SU-DHL-6 (cell line): ENCODE data around the gene SLC37A2.

Source experiments
- H2AFZ ChIP-seq: fragments of 200-600 bp; sonication (generic); 2 replicates; pipeline ENCODE4 v1.6.1; 2014; ENCODE audit warnings: low read depth, mild to moderate bottlenecking, moderate library complexity, mixed read lengths, antibody characterized with exemption, low read length; ENCODE audit not compliant: severe bottlenecking
- H3F3A ChIP-seq: fragments of 200-600 bp; shearing (Covaris generic); 2 replicates; pipeline ENCODE4 v1.6.0; 2016; ENCODE audit warnings: antibody characterized with exemption, mild to moderate bottlenecking; ENCODE audit not compliant: insufficient read depth
- H3K27ac ChIP-seq: fragments of 200-600 bp; sonication (generic); 2 replicates; pipeline ENCODE4 v1.5.1; 2016; ENCODE audit warnings: low read depth, mild to moderate bottlenecking, low read length, moderate library complexity, mixed read lengths
- H3K27me3 ChIP-seq: fragments of 200-600 bp; sonication (generic), shearing (Covaris generic); 2 replicates; pipeline ENCODE4 v1.6.0; 2014; ENCODE audit warnings: mild to moderate bottlenecking, low read length
- H3K36me3 ChIP-seq: fragments of 200-600 bp; sonication (generic); 2 replicates; pipeline ENCODE4 v1.6.1; 2014; ENCODE audit warnings: mild to moderate bottlenecking, low read length, mixed read lengths
- H3K4me2 ChIP-seq: fragments of 300-600, 200-600 bp; shearing (Covaris generic), sonication (generic); 2 replicates; pipeline ENCODE4 v1.6.0; 2014; ENCODE audit warnings: low read length, low read depth, mild to moderate bottlenecking; ENCODE audit not compliant: poor library complexity, severe bottlenecking
- H3K4me3 ChIP-seq: fragments of 200-600 bp; sonication (generic); 2 replicates; pipeline ENCODE4 v1.5.1; 2014; ENCODE audit warnings: antibody characterized with exemption, low read length, mild to moderate bottlenecking, mixed read lengths; ENCODE audit not compliant: insufficient read depth, poor library complexity, severe bottlenecking
- H3K79me2 ChIP-seq: fragments of 200-600 bp; sonication (generic); 2 replicates; pipeline ENCODE4 v1.6.1; 2014; ENCODE audit warnings: mild to moderate bottlenecking, low read length, moderate library complexity; ENCODE audit not compliant: insufficient read depth
- H3K9ac ChIP-seq: fragments of 200-600 bp; sonication (generic); 2 replicates; pipeline ENCODE4 v1.7.0; 2014; ENCODE audit warnings: mild to moderate bottlenecking, low read length
- H3K9me2 ChIP-seq: fragments of 200-600 bp; sonication (generic); replicated peaks from 2 replicates; pipeline ENCODE4 v1.6.1; 2014; ENCODE audit warnings: low read length; ENCODE audit not compliant: insufficient read depth
- H3K9me3 ChIP-seq: fragments of 200-600 bp; sonication (generic); 2 replicates; pipeline ENCODE4 v1.6.1; 2014; ENCODE audit warnings: low read length, mixed read lengths; ENCODE audit not compliant: insufficient read depth
- H4K20me1 ChIP-seq: fragments of 200-600 bp; sonication (generic); 2 replicates; pipeline ENCODE4 v1.6.1; 2014; ENCODE audit warnings: low read depth, mild to moderate bottlenecking, antibody characterized with exemption, low read length, moderate library complexity, mixed read lengths
- EZH2phosphoT487 ChIP-seq: fragments of 200-600 bp; sonication (generic), shearing (Covaris generic); conservative IDR thresholded peaks from 2 replicates; pipeline ENCODE4 v1.6.1; 2018; ENCODE audit warnings: mild to moderate bottlenecking, antibody characterized with exemption, low read length, moderate library complexity, mixed read lengths
- TF ChIP-seq, protein P1 (sequence below): fragments of 200-600 bp; sonication (generic); IDR thresholded peaks from one replicate; pipeline ENCODE4 v1.5.1; 2017; ENCODE audit warnings: antibody characterized with exemption, mild to moderate bottlenecking, low read length, moderate library complexity; ENCODE audit not compliant: insufficient read depth, poor library complexity, severe bottlenecking

SLC37A2 gene

DNA sequence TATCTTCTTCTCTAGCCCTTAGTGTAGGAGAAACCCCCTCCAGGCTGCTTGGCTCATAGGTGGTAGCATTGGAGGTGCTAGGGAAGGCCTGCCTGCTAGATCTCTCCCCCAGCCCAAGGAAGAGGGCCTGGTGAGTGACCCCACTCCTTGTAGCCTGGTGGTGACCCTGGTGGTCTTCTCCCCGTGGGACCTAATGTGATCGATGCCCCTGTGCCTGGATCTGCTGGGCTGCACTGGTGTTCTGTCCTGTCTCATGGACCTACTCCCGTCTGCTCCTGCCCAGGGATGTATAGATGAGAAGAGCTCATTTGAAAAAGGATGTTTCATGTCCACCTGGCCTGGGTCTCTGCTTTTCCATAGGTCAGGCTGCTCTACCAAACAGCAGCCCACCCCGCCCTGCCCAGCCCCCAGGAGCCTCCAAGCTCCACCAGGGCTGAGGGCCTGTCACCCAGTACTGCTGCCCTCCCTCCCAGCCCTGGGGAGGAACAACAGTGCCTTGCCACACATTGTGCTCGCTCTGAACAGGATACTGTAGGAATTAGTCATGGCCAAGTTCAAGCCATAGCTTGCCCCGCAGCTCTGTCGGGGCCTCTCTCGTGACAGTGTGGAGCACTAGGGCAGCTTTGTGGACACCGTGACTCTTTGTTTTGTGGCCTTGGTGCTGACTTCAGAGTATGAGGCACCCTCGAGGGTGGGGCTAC is 19.7 kb downstream of the SLC37A2 start:
- Histone ChIP-seq H3K36me3 (no peaks in the 10 kb centered on the region), H3K4me3 (no peak overlapping the region), H3K27ac (no peak overlapping the region), H3K9ac (no peak overlapping the region), H3K27me3 (no peaks in the 10 kb centered on the region), H3F3A (no peaks in the 10 kb centered on the region), H3K79me2 (no peaks in the 10 kb centered on the region), H2AFZ (no peak overlapping the region), H3K9me3 (no peaks in the 10 kb centered on the region), H3K9me2 (no peaks in the 10 kb centered on the region), H3K4me2 (no peak overlapping the region), H4K20me1 (no peaks in the 10 kb centered on the region)
- TF ChIP-seq, protein P1, sequence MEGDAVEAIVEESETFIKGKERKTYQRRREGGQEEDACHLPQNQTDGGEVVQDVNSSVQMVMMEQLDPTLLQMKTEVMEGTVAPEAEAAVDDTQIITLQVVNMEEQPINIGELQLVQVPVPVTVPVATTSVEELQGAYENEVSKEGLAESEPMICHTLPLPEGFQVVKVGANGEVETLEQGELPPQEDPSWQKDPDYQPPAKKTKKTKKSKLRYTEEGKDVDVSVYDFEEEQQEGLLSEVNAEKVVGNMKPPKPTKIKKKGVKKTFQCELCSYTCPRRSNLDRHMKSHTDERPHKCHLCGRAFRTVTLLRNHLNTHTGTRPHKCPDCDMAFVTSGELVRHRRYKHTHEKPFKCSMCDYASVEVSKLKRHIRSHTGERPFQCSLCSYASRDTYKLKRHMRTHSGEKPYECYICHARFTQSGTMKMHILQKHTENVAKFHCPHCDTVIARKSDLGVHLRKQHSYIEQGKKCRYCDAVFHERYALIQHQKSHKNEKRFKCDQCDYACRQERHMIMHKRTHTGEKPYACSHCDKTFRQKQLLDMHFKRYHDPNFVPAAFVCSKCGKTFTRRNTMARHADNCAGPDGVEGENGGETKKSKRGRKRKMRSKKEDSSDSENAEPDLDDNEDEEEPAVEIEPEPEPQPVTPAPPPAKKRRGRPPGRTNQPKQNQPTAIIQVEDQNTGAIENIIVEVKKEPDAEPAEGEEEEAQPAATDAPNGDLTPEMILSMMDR: no peak
- no peak for TF ChIP-seq EZH2phosphoT487

DNA sequence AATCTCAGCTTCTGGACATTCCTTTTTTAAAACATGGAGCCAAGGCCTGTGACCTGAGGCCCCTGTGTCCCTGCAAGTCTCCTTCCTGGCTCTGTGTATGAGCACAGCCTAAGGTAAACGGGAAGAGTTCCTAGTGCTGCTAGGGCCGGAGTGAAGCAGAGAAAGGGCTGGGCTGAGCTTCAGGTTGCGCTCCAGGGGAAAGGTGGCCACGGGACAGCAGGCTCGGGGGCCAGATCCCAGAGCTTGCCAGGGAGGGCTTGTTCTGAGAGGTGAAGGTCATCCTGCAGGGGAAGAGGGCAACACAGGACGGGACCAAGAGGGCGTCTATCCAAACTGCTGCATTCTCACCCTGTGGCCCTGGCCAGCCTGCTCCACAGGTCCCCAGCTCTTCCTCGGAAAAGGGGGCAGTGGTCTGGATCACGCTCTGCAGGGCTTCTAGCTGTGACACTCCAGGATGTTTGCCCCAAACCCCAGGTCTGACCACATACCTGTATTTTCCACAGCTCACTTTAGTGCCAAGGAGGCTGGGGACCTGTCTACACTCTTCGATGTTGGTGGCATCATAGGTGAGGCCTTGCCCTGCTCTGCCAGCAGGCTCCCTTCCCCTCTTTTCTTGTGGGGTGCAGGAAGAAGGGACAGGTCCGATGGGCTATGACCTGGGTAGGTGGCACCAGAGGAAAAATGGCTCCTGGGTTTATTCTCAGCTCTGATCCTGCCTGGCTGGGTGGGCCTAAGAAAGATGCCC is 20.4 kb downstream of the SLC37A2 start:
- H3K4me3 ChIP-seq: no peak overlapping the region
- TF ChIP-seq EZH2phosphoT487: no peak
- TF ChIP-seq, protein P1: no peak
- no peaks in the 10 kb centered on the region for H3K27me3 ChIP-seq
- H2AFZ ChIP-seq: no peak overlapping the region
- H3F3A ChIP-seq: no peaks in the 10 kb centered on the region
- no peaks in the 10 kb centered on the region for H3K79me2 ChIP-seq
- no peak overlapping the region for H3K27ac ChIP-seq
- no peak overlapping the region for H3K9ac ChIP-seq
- no peak overlapping the region for H3K4me2 ChIP-seq
- H3K9me2 ChIP-seq: no peaks in the 10 kb centered on the region
- no peaks in the 10 kb centered on the region for H3K9me3 ChIP-seq
- H3K36me3 ChIP-seq: no peaks in the 10 kb centered on the region
- no peaks in the 10 kb centered on the region for H4K20me1 ChIP-seq

DNA sequence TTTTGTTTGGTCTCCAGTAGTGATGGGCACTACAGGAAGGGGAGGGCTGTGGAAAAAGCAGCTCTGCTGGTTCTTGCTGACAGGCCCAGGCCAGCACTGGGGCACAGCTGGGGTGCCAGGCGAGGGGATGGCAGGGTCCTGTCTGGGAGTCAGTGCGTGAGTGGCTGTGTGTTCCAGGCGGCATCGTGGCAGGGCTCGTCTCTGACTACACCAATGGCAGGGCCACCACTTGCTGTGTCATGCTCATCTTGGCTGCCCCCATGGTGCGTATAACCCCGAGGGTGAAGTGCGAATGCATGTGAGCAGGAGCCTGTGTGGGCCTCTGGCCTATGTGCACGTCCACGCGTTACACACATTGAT is 20.9 kb downstream of the SLC37A2 start:
- Histone ChIP-seq H3K4me3 (no peak overlapping the region), H3K9ac (no peak overlapping the region), H3K9me2 (no peaks in the 10 kb centered on the region), H3K79me2 (no peaks in the 10 kb centered on the region), H3K9me3 (no peaks in the 10 kb centered on the region), H3F3A (no peaks in the 10 kb centered on the region), H2AFZ (no peak overlapping the region), H3K36me3 (no peaks in the 10 kb centered on the region), H3K4me2 (no peak overlapping the region), H4K20me1 (no peaks in the 10 kb centered on the region), H3K27me3 (no peaks in the 10 kb centered on the region), H3K27ac (no peak overlapping the region)
- TF ChIP-seq EZH2phosphoT487: no peak
- TF ChIP-seq, protein P1: no peak
